H9 (cell line): ENCODE data around the gene LRRC8E. TPM values are rescaled to one million over a fixed set of nuclear protein-coding genes. Genes with fewer than 3 reads are reported as not detected.

Source experiments
- DNase-seq: peaks from one replicate; pipeline ENCODE4 v3.0.0-alpha.2; 2017
- H2AFZ ChIP-seq: one replicate; pipeline ENCODE4 v1.6.1; 2013; ENCODE audit warnings: mild to moderate bottlenecking, low read length, control low read depth, moderate library complexity
- H2AK5ac ChIP-seq: 2 replicates; pipeline ENCODE4 v1.6.1; 2013; ENCODE audit warnings: low read length, control low read depth, mixed read lengths; ENCODE audit not compliant: insufficient read length
- H2BK120ac ChIP-seq: one replicate; pipeline ENCODE4 v1.6.1; 2013; ENCODE audit warnings: low read depth, mild to moderate bottlenecking, low read length, control low read depth, inconsistent platforms; ENCODE audit not compliant: poor library complexity, severe bottlenecking
- H2BK12ac ChIP-seq: 2 replicates; pipeline ENCODE4 v1.6.1; 2013; ENCODE audit warnings: low read length, control low read depth, mixed read lengths, low read depth; ENCODE audit not compliant: insufficient read length
- H2BK15ac ChIP-seq: 2 replicates; pipeline ENCODE4 v1.6.1; 2013; ENCODE audit warnings: low read depth, low read length, control low read depth
- H2BK20ac ChIP-seq: one replicate; pipeline ENCODE4 v1.6.1; 2013; ENCODE audit warnings: low read depth, mild to moderate bottlenecking, low read length, control low read depth, inconsistent platforms; ENCODE audit not compliant: poor library complexity, severe bottlenecking
- H2BK5ac ChIP-seq: 2 replicates; pipeline ENCODE4 v1.6.1; 2013; ENCODE audit warnings: low read length, control low read depth, mixed read lengths; ENCODE audit not compliant: insufficient read length
- H3K14ac ChIP-seq: 2 replicates; pipeline ENCODE4 v1.6.1; 2013; ENCODE audit warnings: low read length, control low read depth; ENCODE audit not compliant: insufficient read depth
- H3K18ac ChIP-seq: 2 replicates; pipeline ENCODE4 v1.6.1; 2013; ENCODE audit warnings: low read depth, mild to moderate bottlenecking, mixed read lengths, low read length, control low read depth; ENCODE audit not compliant: insufficient read length
- H3K23ac ChIP-seq: 2 replicates; pipeline ENCODE4 v1.6.1; 2013; ENCODE audit warnings: low read length, control low read depth, mixed read lengths, low read depth; ENCODE audit not compliant: insufficient read length
- H3K23me2 ChIP-seq: 2 replicates; pipeline ENCODE4 v1.6.1; 2013; ENCODE audit warnings: low read depth, mild to moderate bottlenecking, mixed read lengths, low read length, control low read depth; ENCODE audit not compliant: insufficient read length, poor library complexity, severe bottlenecking
- H3K27ac ChIP-seq: 2 replicates; pipeline ENCODE4 v1.5.1; 2013; ENCODE audit warnings: low read length, control low read depth, mixed read lengths, low read depth; ENCODE audit not compliant: insufficient read length
- H3K27me3 ChIP-seq: 2 replicates; pipeline ENCODE4 v1.6.1; 2013; ENCODE audit warnings: low read length, control low read depth, inconsistent platforms; ENCODE audit not compliant: insufficient read depth
- H3K4ac ChIP-seq: 2 replicates; pipeline ENCODE4 v1.6.1; 2013; ENCODE audit warnings: low read depth, mild to moderate bottlenecking, control low read depth, inconsistent platforms, low read length, moderate library complexity
- H3K4me1 ChIP-seq: 2 replicates; pipeline ENCODE4 v1.6.1; 2013; ENCODE audit warnings: low read length, control low read depth, inconsistent platforms; ENCODE audit not compliant: insufficient read depth
- H3K4me2 ChIP-seq: 2 replicates; pipeline ENCODE4 v1.6.1; 2013; ENCODE audit warnings: low read length, control low read depth, mixed read lengths; ENCODE audit not compliant: insufficient read length, insufficient read depth
- H3K56ac ChIP-seq: 2 replicates; pipeline ENCODE4 v1.6.1; 2013; ENCODE audit warnings: low read depth, mild to moderate bottlenecking, mixed read lengths, low read length, control low read depth; ENCODE audit not compliant: insufficient read length
- H3K79me1 ChIP-seq: 2 replicates; pipeline ENCODE4 v1.6.1; 2013; ENCODE audit warnings: low read depth, mild to moderate bottlenecking, moderate library complexity, low read length, control low read depth, inconsistent platforms; ENCODE audit not compliant: insufficient read depth, poor library complexity, severe bottlenecking
- H3K79me2 ChIP-seq: 2 replicates; pipeline ENCODE4 v1.6.1; 2013; ENCODE audit warnings: low read length, control low read depth, inconsistent platforms; ENCODE audit not compliant: insufficient read depth
- H3K9ac ChIP-seq: 2 replicates; pipeline ENCODE4 v1.6.1; 2013; ENCODE audit warnings: low read length, control low read depth, mixed read lengths; ENCODE audit not compliant: insufficient read length; ENCODE audit errors: extremely low read depth
- H3K9me3 ChIP-seq: one replicate; pipeline ENCODE4 v1.6.1; 2013; ENCODE audit warnings: low read depth, low read length, inconsistent platforms; ENCODE audit not compliant: control insufficient read depth
- H3T11ph ChIP-seq: one replicate; pipeline ENCODE4 v1.6.1; 2013; ENCODE audit warnings: mild to moderate bottlenecking, low read length, control low read depth, inconsistent platforms
- H4K20me1 ChIP-seq: one replicate; pipeline ENCODE4 v1.6.1; 2013; ENCODE audit not compliant: control insufficient read depth, insufficient read length, insufficient read depth
- H4K5ac ChIP-seq: 2 replicates; pipeline ENCODE4 v1.6.1; 2013; ENCODE audit warnings: low read depth, mild to moderate bottlenecking, mixed read lengths, low read length, control low read depth; ENCODE audit not compliant: insufficient read length
- H4K8ac ChIP-seq: replicated peaks from 2 replicates; pipeline ENCODE4 v1.6.1; 2013; ENCODE audit warnings: low read length, control low read depth, mixed read lengths, low read depth; ENCODE audit not compliant: insufficient read length
- H4K91ac ChIP-seq: 2 replicates; pipeline ENCODE4 v1.6.1; 2013; ENCODE audit warnings: low read depth, mild to moderate bottlenecking, moderate library complexity, mixed read lengths, low read length, control low read depth; ENCODE audit not compliant: insufficient read length
- H3K27ac Mint-ChIP-seq, 3 experiments: 2 replicates in 2 of 3; 3 replicates in 1 of 3; pipeline ENCODE4 v1.8.0; 2020 to 2021; ENCODE audit warnings: mixed read lengths in 3 of 3, mild to moderate bottlenecking in 1 of 3, moderate library complexity in 1 of 3
- H3K27me3 Mint-ChIP-seq: 2 replicates; pipeline ENCODE4 v1.8.0; 2021; ENCODE audit warnings: low read depth, mild to moderate bottlenecking, moderate library complexity, mixed read lengths
- H3K36me3 Mint-ChIP-seq, 3 experiments: 2 replicates in 2 of 3; 3 replicates in 1 of 3; pipeline ENCODE4 v1.8.0; 2020 to 2021; ENCODE audit warnings: low read depth in 3 of 3, mixed read lengths in 3 of 3; ENCODE audit not compliant: insufficient read depth in 1 of 3
- H3K4me1 Mint-ChIP-seq, 2 experiments: 2 replicates each; pipeline ENCODE4 v1.8.0; 2020; ENCODE audit warnings: mixed read lengths in 2 of 2
- H3K4me3 Mint-ChIP-seq, 2 experiments: 2 replicates in 1 of 2; 3 replicates in 1 of 2; pipeline ENCODE4 v1.8.0; 2020 to 2021; ENCODE audit warnings: mild to moderate bottlenecking in 2 of 2, mixed read lengths in 2 of 2, moderate library complexity in 1 of 2
- H3K9me3 Mint-ChIP-seq, 2 experiments: 2 replicates in 1 of 2; 3 replicates in 1 of 2; pipeline ENCODE4 v1.8.0; 2020; ENCODE audit warnings: mild to moderate bottlenecking in 2 of 2, mixed read lengths in 2 of 2, moderate library complexity in 1 of 2
- CTCF ChIP-seq: fragments of 200-600 bp; sonication (generic); conservative IDR thresholded peaks from 3 replicates; pipeline ENCODE4 v1.8.0; 2021; ENCODE audit warnings: antibody characterized with exemption, mild to moderate bottlenecking
- WGBS: extraction: QIAGEN DNeasy Blood & Tissue Kit; methylation state at CpG from one replicate; pipeline ENCODE4 v1.1.7; 2013; ENCODE audit warnings: missing lambda C conversion rate, low lambda C conversion rate, mixed read lengths; ENCODE audit not compliant: insufficient read length; ENCODE audit errors: extremely low coverage; 5-methylcytosine and 5-hydroxymethylcytosine counted together
- total RNA-seq: library from RNA; stranded (reverse); gene quantifications from 2 replicates; pipeline ENCODE4 v1.2.1, GENCODE V29; 2021

LRRC8E gene
- total RNA-seq, 1 experiment from 2014 or later = 4.8 TPM

GRCh38 chr19:7944177-7944761 is 56.0 kb downstream of the LRRC8E start:
- WGBS = no CpG with 5 or more reads among the region's 18 CpGs
- Mint-ChIP-seq H3K27me3 (no peaks in the 10 kb centered on the region; the same call in 1 of the 2 replicates), H3K9me3 (peaks cover 0 to 2% of the 10 kb centered on the region in 2 experiments; a peak in 2 of 5 replicates), H3K27ac (peak overlapping the region; percentile 99 to 100 (median 99)), H3K4me3 (peak overlapping the region; percentile 90 to 96), H3K4me1 (peaks cover 3 to 10% of the 10 kb centered on the region in 2 experiments; a peak in 2 of 4 replicates), H3K36me3 (peaks cover 18 to 28% (median 20%) of the 10 kb centered on the region in 3 experiments)
- Histone ChIP-seq H2BK20ac (no peak overlapping the region), H3K27ac (no peak overlapping the region), H3K56ac (no peak overlapping the region), H3K18ac (peak overlapping the region; percentile 3), H3K4me2 (peak overlapping the region; percentile 60), H2BK12ac (no peak overlapping the region), H4K8ac (no peak overlapping the region), H2BK120ac (no peak overlapping the region), H4K20me1 (no peaks in the 10 kb centered on the region), H3K27me3 (no peaks in the 10 kb centered on the region), H4K91ac (no peak overlapping the region), H2BK5ac (no peak overlapping the region), H3T11ph (no peak overlapping the region), H3K14ac (peak overlapping the region; percentile 61; the same call in 1 of the 2 replicates), H3K23ac (no peak overlapping the region), H3K4ac (no peak overlapping the region), H2AK5ac (no peak overlapping the region), H3K4me1 (no peaks in the 10 kb centered on the region), H3K79me1 (peaks cover 9% of the 10 kb centered on the region), H2BK15ac (no peak overlapping the region), H2AFZ (no peak overlapping the region), H4K5ac (no peak overlapping the region), H3K9me3 (no peaks in the 10 kb centered on the region), H3K79me2 (peaks cover 3% of the 10 kb centered on the region; the same call in 1 of the 2 replicates), H3K9ac (peak overlapping the region; percentile 31), H3K23me2 (no peaks in the 10 kb centered on the region)
- DNase-seq = peak; percentile 86
- peak; percentile 87 for TF ChIP-seq CTCF
